ENCODE data around the gene AKR7A2.

AKR7A2 gene

DNA sequence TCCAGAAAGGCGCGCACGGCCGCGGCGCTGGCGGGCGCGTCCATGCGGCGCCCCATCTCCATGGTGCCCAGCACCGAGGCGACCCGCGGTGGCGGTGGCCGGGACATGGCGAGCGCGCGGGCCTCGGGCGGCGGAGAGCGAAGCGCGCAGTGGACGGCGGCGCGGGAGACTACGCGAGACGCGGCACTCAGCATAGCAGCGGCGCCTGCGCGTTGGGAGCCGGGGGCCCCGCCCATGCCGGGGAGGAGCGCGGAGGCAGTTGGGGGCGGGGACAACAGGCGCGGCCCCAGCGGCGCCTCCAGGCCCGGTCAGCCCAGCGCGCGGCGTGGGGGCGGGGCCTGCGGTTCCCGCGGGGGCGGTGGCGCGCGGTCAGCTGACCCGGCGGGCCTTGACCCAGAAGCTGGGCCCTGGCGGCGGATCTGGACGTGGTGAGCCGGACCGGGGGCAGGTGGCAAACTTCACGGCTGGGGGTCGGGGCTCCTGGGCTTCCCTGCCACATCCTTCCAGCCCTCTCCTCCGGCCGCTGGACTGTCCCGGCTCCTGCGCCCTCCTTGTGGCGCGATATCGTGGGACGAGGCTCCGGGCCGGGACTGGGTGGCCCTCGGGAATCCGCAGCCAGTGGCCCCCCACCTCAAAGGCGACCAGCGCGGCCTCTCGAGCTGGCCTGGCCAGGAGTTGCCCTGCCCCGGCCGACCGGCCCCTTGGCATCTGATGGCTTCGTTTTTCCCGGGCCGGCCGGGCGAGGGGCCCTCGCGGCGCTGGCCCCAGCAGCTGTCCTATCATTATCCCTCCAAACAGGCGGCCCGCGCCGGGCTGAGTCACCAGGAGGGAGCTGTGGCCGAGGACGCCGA lies at the start of gene AKR7A2, which contains the start of gene SLC66A1:
TSS of gene AKR7A2 (minus strand) at position 214 of the 851 bp plus-strand sequence. CDS start at position 194, 20 bp downstream.
TSS of gene SLC66A1 (plus strand) at position 396 of the 851 bp plus-strand sequence. CDS start 5,352 bp downstream, outside the sequence.
- DNase-seq: peak; percentile 91

DNA sequence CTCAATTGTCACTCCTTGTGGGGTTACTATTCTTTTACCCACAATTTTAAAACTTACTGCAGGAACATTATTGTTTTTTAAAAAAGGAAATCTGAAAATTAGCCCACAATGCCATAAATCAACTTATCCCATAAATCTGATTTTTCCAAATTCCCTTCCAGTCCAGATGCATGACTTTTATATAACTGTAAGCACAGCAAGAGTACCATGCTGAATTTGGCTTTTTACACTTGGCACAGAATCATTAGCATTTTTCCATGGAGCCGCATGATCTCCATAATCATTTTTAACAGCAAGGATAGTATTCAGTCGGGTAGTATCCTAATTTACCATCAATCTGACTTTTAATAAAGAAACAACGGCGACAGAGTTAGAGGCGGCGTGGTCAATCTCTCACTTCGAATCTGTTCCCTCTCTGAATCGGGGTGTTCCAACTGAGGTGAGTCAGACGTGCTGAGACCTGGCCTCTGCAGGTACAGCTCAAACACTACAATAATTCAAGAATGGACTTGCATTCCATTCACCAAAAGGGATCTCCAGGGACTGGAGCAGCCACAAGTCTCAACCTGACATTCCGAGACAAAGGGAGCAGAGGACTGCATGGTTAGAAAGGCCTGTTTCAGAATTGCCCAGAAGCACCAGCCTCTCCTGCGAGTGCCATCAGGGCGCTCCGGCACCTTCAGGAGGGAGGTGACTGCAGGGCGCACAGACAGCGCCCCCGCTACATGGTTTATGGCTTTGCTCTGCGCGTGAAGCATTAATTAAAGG lies 49.1 kb upstream of the AKR7A2 start:
- peak; percentile 26 for DNase-seq

DNA sequence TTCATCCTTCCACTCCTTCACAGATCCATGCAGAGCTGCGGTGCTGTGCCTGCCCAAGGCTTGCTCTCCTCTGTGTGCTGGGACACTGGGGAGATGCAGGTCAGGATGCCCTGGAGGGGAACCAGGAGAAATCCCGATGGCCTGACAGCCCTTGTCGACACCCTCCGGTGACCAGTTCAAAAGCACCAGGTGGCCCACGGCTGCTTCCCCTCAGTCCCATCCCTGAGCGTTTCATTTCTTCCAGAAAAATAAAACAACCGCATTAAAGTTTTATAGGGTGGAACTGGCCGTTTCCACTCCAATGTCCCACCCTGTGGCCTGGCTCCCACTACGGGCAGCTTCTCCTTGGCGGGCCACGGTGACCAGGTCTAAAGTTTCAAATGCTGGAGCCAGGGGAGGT lies 48.5 kb upstream of the AKR7A2 start:
- DNase-seq: no peak

DNA sequence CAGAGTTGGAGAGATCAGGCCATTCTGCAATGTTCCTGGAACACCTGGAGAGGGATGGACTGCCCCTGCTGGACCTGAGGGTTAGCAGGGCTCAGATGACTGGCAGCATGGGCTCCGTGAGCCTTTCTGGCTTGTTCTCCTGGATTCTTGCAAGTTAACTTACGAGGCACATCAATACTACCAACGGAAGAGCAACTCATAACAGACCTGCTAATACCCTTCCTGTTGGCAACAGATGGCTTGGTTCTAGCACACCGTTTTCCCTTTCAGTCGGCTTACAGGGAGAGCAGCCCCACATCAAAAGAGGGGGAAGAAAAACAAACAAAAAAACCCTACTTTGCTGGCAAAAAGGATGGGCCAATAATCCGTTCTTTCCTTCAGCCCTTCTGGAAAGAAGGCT lies 48.1 kb upstream of the AKR7A2 start:
- no peak for DNase-seq

DNA sequence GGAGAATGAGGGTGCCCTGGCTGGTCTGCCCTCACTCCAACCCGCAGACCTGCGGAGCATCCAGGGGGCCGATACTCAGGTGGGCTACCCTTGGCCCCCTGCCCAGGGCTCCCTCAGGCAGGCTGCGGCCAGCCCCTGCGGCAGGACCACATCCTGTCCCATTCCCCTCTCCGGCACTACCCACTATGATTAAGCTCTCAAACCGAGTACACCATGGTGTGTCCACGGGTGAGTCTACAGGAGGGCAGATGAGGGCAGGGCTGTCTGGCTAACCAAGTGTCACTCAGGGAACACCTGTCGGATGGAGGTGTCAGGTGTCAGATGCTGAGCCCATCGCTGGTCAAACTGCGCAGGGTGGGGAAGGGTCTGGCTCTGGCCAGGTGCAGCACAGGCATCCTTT lies 47.4 kb upstream of the AKR7A2 start:
- peak; percentile 2 for DNase-seq

DNA sequence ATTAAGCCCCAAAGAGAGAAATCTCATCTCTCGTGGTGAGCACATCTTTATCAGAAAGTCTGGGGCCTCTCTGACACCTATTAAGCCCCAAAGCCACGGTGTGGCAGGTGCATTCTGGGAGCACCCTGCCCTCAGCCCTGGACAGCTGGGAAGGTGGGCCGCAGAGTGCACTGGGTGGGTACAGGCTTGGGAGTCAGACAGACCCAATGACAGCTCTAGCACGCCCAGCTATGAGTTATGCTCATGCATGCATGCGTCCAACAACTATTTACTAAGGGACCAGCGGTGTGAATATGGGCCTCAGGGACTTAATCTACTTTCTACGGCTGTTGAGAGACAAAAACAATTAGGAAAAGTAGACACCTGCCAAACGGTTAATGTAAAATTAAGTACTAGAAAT lies 46.8 kb upstream of the AKR7A2 start:
- no peak for DNase-seq

DNA sequence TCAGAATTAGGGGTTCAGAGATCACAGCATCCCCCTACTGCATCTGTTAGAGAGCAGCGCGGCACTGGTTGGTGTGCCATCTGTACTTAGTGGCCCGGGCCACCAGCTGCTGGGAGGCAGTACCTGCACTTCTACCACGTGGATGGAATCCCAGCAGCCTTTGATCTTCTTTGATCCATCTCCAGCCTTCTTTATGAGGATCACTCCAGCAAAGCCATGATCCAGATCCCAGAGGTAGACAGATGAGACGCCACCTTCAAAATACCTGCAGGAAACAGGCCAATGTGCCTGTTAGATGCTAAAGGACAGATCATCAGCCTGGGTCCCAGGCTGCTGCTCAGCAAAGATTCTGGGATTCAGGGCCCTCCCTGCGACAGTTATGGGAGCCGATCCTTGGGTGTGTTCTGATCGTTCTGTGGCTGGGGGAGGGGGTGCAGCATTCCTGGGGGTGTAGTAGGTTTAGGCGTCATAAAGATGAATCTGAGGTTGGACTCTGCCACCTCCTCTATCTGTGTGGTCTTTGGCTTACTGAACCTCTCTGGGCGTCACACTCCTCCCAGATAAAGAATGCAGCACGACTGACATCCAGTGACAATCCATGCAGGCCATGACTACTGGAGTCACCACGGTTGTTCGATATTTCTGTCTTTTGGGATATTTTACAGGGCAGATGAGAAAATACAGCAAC lies 45.5 kb upstream of the AKR7A2 start:
- DNase-seq: no peak

DNA sequence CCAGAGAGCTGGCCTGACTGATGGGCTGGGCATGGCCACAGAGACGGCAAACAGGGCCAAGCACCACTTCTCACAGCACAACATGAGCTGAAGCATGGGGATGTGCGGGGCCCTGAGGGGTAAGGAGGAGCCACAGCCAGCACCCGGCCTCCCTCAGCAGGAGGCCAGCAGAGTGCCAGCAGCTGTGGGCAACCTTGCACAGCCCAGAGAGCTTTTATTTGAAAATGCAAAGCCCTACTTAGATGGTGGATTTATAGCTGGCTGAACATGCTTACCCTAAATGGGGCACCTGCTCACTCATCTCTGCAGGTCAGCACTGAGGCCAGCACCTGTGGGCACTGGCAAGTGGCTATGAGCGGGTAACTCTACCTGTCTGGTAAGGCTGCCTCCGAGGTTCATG lies 44.3 kb upstream of the AKR7A2 start:
- peak; percentile 90 for DNase-seq

DNA sequence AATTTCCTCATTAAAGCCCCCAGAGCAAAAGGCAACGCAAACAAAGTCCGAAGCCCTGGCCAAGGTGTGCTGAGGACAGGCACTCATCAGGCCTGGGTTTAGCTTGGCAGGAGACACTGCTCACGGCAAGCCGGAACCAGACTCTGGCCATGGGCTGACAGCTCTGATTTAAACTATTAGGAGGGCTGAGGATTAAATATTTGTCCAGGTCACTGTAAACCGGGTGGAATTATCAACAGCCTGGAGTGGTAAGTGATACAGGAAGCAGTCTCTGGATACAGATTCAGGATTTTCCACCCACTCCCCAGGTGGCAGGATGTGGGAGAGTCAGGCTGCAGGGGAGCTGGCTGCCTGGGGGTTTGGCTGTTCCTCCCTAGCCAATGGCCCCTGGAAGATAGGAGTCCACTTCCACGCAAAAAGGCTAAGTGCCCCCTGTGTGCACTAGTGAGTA lies 42.6 kb upstream of the AKR7A2 start:
- DNase-seq: no peak

DNA sequence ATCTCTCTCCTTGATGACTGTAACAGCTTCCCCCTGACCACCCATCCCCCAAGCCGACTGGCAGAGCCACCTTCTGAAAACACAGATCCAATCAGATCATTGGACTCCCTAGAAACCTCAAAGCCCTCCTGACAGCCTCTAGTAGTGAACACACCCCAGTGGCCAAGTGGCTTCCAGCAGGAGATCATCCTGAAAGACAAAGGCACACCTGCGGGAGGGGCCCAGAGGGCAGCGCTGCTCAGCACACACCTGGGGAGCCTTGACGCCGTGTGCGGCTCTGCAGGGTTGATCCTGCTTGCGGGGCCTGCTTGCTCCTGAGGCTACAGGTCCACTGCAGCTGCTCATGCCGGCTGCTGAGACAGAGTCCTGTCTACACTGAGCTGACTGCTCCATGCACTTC lies 41.7 kb upstream of the AKR7A2 start:
- peak; percentile 92 for DNase-seq

DNA sequence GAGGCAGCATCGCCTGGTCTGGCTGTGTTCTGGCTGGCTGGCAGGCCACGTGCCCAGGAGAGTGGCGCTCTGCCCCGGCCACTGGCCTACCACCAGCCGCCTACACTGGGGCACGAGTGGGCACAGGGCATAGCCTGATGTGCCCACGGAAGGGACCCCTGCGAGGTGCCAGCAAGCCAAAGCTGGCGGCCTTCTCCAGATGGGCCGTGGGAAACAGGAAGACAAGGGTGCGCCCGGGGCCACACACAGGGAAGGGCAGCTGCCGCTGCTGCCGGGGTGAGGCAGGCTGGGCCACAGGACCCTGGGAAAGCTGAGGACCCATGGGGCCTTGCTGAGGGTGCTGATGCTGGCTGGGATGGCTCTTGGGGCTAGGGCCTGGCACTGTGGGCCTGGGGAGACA lies 40.9 kb upstream of the AKR7A2 start:
- DNase-seq: no peak

DNA sequence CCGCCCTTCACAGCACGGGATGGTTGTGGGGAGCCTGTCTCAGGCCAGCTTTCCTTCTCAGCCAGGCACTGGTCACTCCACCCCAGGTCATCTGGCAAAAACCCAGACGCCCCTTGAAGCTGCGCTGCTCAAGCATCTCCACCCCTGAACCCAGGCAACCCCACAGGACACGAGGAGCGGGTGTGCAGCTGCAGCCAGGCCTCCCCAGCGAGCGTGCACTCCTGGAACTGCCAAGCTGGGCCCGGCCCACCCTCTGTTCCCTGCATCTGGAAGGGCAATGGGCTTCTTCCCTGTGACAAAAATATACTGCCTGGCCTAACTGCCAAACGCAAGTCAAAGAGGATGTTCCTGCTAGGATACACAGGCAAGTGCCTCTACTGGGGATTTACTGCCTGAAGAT lies 39.9 kb upstream of the AKR7A2 start:
- DNase-seq: no peak

DNA sequence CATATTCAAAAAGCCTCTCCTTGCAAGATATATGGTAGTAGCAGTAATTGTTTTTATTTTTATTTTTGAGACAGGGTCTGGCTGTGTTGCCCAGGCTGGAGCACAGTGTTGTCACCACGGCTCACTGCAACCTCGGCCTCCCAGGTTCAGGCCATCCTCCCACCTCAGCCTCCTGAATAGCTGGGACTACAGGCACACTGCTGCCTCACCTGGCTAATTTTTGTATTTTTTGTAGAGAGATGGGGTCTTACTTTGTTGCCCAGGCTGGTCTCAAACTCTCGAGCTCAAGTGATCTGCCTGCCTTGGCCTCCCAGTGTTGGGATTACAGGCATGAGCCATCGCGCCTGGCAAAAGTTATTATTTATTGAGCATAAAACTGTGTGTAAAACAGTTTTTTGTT lies 38.6 kb upstream of the AKR7A2 start:
- no peak for DNase-seq

DNA sequence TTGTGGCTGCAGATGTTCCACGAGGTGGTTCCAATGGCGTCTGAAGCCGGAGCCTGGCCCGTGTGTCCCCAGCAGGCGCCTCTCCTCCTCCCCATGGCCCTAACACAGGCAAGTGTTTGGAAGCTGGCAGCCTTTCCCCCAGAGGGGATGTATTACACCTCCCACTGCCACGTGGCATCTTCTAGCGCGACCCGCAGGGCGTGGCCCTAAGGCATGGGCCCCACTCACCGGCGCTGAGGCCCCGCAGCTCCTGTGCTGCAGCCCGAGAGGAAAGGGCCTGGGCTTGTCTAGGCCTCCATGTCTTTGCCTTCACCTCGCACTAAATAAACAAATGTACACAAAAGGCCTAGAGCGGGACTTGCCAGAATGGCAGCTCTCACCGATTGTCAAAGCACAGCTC lies 38.1 kb upstream of the AKR7A2 start:
- no peak for DNase-seq

DNA sequence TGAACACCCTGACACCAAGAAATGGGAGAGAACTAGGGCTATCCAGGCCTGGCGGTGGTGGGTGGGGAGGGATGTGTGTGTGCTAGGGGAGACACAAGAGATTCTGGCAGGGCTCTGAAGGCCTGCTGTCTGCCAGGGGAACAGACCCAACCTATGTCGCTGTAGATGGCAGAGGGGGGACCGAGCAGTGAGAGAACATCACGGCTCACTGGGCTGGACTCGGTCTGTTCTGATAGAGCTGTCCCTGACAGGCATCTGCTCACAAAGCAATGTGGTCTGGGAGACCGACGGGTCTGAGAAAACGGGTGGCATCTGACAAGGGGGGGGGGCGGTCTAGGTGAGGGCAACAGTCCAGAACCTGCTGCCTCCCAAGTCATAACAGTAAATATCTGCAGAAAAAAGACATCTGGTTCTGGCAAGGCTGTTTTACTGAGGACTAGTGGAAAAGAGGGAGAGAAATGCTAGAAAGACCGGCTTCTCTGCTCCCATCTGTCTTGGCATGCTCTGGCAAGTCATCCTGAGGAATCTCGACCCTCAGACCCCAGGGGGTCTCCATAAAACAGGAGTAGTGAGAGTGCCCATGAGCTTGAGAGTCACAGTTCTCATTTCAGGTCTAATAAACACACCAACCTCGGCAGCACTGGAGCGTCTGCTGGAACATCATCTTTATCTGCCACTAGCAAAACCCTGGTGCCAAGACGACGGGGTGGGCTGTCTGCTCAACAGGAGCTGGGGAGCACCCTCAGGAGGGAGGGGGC lies 36.7 kb upstream of the AKR7A2 start:
- no peak for DNase-seq

DNA sequence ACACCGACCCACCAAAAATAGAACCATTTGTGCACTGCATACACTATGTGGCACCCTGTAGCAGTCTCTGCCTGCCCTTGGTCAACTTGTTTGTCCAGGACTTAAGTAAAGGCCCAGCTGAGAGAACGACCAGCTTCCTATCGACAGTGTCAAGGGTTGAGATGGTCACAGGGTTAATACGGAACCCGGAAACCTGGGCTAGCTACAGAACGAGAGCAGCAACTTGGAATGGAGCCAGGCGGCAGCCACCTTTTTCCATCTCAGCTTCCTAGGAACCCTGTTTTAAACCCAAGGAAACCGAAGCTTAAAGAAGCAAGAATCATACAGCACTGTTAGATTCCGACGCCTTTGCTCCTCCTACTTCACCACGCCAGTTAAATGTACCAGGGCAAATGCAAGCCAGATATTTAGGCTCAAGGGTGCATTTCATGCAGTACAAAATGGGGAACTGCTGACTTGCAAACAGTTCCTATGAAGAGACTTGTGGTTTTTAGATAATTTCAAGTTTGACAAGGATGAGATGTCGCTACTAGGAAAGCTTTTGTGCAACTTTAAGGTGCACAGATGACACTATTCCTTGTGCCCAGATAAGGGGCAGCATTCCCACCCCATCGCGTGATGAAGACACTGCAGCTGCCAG lies 35.7 kb upstream of the AKR7A2 start:
- DNase-seq: no peak

DNA sequence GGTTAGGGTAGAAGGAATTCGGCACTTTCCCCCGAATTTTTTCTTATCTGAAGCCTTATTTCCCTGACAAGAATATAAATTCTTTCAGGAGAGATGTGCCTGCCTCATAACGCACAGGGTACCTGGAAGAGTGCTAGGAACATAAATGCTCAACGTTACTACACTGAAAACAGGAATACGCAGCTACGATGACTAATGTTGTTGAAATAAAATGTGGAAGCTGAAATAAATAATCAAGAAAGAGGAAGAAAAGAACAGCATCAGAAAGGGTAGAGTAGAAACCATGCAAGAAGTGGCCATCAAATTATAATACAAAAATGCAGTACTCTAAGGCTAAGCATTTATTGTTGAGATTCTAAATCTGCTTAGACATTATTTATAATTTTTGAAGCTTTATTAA lies 34.1 kb upstream of the AKR7A2 start:
- no peak for DNase-seq

DNA sequence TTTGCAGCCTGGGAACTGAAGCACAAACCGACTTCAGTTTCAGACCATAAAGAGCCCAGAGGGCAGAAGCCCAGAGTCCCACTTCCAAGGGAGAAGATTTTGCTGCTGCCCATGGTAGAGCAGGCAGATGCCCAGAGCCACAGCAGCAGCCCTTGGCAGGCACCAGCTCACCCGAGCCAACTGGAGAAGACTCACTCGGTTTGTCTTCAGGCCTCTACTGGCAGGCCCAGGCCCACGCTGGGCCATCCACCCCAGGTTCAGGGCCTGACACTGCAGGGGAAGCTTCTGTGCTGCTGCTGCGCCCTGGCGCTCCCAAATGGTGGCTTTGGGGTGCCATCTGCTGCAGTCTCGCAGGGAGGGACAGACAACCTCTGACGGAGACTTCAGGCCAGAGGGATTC lies 33.4 kb upstream of the AKR7A2 start:
- no peak for DNase-seq

DNA sequence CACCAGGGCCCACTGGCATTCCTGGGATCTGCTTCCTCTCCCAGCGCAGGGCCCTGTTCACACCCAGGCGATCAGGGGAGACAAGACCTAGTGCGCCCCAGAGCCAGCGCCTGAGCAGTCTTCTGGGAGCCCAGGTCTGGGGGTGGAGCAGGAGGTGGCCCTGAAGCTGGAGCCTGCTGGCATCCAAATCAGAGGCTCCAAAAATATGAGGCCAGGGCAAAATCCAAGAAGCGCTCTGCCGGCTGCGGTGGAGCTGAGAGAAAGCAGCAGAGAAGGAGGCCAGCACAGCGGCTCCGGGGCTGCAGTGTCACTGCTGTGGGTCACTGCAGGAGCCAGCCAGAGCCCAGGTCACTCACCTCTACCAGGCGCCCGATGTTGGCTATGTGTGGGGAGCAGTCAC lies 32.9 kb upstream of the AKR7A2 start:
- no peak for DNase-seq

DNA sequence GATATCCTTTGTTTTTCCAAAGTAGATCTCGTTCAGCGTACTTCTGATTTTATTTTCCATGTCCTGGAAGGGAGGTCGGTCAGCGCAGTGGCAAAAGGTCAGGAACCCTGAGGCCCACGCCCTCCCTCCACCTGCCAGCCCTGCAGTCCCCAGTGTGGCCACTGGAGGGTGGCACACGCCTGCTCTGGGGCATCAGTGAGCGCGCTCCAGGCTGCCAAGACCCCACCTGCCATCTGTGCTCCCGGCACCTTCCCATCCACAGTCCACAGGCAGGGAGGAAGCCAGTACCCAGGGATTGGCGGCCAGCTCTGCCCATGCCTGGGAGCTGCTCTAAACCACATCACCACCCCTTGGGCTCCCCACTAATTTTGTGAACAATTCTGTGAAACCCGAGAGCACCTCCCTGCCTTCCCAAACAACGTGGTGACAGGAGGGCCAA lies 32.4 kb upstream of the AKR7A2 start:
- DNase-seq: peak; percentile 67

DNA sequence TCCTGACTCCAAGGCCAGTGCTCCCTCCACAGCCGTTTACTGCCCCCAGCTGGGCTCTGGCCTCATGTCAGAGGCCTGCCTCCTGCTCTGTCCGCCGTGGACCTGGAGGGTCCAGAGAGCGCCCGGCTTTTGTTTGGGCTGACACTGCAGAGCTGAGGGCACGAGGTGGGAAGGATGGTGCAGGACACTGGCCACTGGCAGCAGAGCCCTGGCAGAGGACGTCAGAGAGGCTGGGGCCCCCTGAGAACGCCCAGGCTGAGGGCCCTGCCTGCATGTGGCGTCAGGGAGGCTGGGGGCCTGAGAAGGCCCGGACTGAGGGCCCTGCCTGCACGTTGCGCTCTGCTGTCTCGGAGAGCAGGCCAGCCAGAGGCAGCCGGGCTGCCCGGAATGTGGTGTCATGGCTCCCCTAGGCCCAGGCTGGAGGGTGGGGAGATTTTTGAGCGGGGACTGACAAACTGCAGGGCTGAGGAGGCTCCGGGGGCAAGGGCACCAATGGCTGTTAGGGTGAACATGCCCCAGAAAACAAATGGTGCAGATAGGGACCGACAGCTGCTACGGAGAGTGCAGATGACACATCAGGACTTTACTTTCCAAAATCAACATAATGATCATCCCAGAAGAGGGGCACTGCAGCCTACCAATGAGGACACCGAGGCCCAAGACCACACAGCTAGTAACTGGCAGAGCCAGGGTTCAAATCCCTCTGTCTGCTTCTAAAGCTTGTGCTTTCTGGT lies 31.8 kb upstream of the AKR7A2 start:
- DNase-seq: no peak
